Hematopoietic multipotent progenitor cell treated with erythropoietin and hydrocortisone succinate and interleukin-3 and kit ligand, for 15 days (in vitro differentiated cells): ENCODE measurements around the gene LDHAL6B.

Experiments
- DNase-seq: peaks from one replicate; pipeline ENCODE4 v3.0.0-alpha.2; 2015; ENCODE audit warnings: low spot score

Gene LDHAL6B

DNA sequence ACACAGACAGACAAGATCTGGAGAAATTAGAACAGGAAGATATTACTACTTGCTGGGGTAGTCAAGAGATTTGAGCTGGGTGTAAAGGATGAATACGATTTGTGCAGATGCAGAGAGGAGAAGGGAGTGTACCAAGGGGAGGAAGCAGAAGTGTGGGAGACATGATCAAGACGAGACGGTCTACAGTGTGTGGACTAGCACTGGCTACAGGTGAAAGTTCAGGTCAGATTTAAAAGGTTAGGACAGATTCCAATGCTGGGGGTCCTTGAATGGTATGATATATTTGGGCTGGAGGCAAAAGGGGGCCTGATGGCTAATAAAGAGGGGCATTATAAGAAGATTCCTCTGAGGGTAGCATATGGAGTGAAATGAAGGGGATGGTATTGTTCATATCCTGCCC lies 12.1 kb downstream of the LDHAL6B start:
- no peak for DNase-seq

DNA sequence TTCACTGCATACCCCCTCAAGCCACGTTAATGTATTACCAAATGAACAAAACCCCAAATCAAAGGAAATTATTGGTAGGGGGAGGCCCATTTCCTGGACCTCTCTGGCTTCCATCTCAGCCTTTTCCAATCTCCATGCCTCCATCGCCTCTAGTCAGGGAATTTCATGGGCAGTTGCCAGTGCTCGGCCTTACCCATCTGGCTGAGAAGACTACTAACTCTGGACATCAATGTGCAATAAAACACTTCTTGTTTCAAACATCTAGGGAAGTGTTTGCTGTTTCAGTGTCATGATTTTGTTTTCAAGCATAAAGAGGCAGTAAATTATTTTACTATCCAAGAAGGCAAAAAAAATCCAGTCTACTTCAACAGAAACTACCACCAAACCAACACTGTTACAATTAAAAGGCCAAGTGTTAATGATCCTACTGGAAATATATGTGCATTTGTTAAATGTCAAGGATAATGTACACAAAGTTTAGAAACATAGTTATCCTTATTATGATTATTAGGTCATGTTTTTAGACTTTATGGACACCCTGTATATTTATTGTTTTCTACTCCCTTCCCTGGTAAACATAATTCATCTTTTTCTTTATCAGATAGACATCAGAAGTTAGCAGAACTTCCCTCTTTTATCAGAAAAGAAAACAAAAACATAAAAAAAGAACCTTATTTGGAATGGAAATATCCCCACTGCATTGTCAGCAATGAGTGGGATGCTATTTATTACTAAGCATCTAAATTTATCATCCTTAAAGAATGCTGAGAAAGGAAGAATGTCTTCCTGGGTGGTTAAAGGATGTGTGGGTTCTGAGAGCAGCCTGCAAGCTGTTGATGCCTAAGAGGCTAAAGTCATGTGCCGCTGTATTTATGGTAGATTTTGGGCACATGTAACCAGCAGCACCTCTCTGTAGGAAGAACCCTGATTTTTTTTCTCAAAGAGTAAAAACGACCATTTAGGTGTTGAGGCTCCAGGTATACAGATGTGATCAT lies 15.2 kb downstream of the LDHAL6B start:
- DNase-seq, result no peak

DNA sequence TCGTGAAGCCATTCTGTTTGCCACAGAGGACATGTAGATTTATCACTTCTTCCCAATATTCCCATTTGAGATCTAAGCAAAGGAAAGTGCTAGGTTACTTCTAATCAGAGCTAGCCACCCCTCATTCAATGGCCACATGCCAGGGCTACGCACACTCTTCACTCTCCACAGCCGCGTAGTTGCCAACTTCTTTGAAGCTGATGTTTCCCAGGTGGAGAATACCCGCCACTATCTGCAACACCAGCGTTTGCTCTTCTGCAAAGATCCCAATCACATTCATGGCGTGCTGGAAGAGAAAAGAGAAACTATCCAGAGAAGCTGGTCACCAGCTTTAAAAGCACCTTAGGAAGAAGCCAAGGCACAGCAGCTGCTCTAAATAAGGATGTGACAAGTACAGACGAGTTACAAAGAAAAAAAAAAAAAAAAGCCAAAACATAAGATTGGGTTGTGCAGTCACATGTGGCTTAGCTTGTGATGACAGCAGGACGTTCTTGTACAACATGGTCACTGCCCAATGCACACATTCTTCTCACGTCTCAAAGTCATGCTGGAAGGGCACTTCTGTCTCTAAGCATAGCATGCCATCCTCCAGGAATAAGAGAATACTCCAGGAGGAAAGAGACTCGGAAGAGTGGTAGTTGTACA lies 16.4 kb downstream of the LDHAL6B start:
- no peak for DNase-seq

DNA sequence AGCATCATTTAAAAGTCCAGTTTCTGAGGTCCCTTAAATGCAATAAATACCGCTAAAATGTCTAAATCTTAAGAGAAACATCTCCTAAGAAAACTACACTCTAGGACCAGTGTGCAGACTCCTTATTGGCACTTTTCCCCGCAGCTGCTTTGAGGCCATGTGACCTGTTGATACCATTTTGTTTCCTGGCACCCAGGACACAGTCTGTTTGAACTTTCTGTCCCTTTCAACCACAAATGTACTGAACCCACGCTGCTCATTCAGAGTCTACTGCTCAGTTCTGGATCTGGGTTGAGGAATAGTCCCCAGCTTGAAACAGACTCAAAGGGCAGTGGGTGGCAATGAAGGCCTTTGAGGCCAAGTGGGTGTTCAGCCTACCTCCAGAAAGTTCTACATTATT lies 17.1 kb downstream of the LDHAL6B start:
- no peak for DNase-seq

DNA sequence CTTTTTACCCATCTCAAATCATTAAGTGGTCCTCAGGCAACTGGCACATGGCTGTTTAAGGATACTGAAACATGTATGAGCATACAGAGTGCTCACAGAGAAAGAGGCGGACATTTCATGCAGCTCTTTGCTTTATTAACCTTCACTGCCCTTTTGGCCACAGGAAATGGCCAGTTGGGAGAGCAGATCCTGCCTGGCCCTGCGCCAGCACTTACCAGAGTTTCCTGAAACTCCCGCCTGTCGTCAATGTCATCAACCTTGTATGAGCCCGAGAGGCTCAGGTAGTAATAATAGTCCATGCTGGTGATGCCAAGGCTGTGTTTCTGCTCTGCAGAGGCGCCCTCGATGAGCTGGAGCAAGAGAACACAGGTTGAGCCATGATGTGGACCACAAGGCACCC lies 17.8 kb downstream of the LDHAL6B start:
- DNase-seq, result no peak

DNA sequence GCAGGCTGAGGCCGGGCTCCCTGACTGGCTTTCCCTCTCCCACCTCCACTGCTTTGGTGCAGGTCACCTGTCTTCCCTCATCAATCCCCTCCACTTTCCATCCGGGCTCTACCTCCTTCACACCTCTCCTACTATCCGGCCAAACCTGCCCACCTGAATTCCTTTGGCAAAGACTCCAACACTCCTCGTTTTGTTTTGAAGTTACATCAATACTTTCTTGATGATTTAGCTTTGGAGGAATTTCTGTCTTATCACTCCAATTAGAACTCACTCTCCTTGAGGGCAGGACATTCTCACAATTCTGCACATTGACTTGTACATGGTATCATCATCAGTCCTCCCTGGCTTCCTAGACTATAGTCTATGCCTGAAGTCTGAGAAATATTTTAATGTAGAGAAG lies 20.4 kb downstream of the LDHAL6B start:
- no peak for DNase-seq

DNA sequence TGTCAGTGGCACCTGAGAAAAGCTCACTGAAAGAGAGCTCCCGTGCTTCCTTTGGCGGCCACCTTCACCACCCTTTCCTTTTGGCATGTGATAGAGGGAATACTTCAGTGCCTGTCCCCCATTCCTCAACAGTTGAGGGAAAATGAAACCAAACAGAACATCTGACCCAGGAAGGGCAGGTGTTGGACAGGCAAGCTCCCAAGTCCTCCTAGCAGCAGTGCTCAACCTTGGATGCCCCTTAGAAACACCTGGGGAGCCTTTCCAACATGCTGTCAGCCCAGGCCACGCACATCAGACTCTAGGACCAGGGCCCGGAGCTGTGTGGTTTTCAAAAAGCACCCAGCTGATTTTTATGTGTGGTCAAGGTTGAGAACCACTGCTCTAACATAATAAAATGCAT lies 22.4 kb downstream of the LDHAL6B start:
- no peak for DNase-seq

DNA sequence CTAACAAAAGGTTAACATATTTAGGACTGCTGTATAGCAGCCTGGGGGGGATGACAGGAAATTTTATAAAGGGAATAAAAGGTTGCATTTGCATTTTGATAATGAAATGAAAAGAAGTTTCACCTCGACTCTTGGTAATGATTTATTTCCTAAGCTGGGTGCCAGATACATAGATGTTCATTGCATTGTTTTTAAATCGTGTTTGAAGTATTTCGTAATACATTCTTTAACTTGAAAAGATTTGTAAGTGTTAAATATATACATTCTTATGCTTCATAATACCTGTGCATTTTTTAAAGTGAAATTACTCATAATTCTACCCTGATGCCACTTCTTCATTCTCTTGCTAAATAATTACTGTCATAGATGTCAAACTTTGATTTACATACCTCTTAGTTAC lies 22.8 kb downstream of the LDHAL6B start:
- DNase-seq, result no peak

DNA sequence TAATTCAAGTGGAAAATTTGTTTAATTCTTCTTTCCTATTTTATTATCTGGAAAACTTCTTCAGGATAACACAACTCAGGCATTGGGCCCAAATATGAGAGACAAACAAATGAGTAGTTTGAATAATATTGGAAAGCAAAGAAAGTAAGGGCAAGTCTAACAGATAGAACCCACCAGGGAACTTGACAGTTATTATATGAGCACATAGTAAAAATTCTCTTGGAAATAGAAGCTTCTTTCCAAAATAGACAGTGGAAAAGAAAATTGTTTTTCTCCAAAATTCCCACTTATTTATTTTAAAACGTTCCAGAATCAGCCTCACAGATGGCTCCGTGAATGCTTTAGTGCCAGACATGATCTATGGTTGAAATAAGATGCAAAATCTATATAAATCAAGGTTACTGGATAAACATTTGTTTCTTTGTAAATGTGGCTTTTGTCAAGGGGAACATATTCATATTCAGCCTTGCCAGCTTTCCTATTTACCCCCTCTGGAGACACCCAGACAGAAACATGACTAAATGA lies 23.9 kb downstream of the LDHAL6B start:
- no peak for DNase-seq

DNA sequence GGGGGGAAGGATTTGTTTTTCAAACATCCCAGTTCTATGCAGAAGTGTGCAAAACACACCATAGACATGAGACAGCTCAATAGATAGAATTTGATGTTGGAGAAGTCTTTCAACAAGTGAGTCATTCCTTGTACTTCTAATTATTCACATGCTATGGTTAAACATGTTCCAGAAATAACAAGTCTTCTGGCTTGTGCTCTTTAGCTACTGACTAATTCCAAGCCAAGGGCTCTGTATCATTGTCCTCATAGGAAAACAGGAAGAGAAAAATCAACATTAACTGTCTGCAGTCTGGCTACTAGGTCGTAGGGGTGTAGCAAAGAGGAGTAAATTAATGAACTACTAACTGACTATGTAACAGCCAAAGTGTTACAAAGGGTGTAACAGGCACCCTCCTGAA lies 25.8 kb downstream of the LDHAL6B start:
- DNase-seq, result no peak

DNA sequence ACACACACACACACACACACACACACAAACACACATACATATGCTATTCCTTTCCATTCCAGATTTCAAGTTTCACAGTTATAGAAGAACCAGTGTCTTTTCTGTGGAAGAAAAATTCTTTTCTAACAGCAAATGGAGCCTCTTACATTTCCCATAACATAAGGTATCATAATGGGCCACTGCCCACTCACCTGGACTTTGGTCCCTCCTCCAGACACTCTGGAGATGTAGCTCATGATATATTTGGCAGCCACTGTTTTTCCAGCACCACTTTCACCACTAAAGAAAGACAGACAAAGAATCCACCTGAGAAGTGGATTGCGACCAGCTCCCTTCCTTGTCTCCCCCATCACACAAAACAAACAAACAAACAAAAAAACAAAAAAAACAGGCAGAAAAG lies 29.8 kb downstream of the LDHAL6B start:
- DNase-seq, result no peak

DNA sequence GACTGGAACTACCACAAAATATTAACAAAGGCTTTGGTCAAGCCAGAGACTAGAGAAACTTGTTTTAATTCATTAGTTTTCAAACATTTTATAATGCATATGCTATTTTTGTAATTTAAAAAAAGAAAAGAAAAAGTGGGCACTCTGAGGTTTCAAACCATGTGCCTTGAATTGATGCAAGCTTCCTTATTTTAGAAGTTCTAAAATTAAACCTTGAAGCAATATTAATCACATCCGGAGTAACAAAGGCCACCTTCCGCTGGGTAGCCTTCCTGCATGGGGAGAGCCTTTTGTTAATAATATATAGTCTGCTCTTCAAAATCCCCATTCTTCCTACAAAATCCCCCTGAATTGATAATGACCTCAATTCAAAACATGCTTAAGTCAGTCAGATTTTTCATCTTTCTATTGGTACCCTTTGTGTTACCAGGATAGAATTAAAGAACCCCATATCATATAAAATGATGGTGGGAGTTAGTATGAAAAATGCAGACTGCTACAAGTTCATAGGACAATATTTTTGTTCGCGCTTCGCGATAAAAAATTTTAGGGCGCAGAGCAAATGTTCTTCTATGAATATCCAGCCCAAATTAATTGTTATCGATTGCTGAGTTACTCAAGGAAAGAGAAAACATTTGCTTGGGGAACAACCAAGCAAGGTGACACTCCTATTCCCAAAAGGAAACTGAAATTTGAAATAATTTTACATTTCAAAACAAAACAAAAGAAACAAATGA lies 30.6 kb downstream of the LDHAL6B start:
- no peak for DNase-seq

DNA sequence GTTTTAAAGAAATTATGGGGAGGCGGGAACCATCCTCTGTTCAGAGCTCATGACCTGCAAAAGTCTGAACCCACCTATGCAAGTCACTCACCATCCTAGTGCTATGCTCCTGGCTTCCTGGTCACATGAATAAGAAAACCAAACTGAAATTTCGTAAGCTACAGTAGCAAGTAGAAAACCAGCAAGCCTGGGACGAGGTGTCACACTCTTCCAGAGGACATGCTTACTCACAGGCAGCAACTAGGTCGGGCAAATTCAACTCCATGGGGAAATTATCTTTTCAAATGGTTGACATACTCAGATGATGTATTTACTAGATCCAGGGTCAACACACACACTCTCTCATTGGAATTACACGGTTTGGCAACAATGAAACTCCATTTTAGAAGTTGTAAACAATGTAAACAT lies 31.3 kb downstream of the LDHAL6B start:
- DNase-seq, result no peak

DNA sequence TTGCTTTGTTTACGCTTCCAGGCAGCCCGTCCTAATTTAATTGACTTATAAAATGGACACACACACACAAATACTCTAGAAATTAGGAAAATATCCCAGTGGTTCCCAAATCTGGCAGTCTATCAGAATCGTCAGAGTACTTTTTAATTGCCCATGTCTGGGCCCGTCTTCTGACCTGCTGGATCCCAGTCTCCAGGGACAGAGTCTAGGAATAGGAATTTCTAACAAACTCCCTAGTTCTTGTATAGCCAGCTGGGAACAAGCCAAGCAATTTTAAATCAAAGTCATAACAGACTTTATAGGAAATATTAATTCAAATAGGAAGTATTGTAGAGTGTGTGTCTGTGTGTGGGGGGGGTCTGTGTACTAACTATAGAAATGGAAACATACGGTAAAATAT lies 33.4 kb downstream of the LDHAL6B start:
- DNase-seq, result no peak

DNA sequence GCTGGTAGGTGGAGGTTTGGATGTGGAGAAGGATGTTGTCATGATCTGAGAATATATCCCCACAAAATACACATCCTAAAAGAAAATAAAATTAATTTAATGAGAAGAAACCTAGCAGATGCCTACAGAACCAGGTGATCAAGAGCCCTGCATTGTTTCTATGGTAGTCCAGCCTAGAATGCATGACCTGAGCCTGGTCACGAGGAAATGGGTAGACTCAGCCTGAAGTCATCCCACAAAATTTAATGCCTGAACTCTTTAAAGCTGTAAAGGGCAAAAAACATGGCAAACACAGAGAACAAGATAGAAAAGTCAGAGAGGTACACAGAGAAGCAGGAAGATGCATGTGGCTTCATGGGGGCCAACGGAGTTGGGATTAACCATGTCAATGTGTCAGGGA lies 36.0 kb downstream of the LDHAL6B start:
- no peak for DNase-seq

DNA sequence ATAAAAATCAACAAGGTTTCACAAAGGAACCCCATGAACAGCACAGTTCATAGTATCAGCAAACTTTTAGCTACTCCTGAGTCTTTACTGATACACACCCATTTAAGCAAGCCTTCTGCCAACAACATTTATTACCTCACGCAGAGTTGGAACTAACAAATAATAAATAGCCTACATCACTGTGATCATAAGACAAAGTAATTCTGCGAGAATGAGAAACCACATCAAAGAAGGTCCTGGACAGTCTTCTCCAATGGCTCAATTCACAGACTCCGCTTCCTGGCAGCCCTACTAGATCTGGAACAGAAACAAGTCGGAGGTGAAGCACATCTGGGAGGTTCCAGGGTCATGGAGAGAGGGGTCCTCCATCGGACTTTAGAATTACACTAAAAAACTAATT lies 37.0 kb downstream of the LDHAL6B start:
- DNase-seq, result no peak

DNA sequence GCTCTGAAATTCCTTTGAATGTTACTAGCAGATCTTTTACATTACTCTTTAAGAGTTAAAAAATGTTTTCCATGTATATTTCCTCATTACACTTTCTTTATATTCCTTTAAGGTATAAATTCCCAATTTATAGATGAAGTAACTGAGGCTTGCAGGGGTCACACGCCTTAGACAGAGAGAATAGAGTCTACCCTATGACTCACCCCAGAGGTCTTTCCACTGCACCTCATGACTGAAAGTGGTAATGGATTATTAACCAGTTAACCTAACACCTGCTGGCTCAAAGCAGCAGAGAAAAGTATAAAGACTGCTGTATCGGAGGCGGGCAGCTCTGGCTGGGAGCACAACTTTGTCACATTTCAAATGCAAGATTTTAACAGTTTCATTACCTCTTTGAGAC lies 37.7 kb downstream of the LDHAL6B start:
- DNase-seq, result no peak

DNA sequence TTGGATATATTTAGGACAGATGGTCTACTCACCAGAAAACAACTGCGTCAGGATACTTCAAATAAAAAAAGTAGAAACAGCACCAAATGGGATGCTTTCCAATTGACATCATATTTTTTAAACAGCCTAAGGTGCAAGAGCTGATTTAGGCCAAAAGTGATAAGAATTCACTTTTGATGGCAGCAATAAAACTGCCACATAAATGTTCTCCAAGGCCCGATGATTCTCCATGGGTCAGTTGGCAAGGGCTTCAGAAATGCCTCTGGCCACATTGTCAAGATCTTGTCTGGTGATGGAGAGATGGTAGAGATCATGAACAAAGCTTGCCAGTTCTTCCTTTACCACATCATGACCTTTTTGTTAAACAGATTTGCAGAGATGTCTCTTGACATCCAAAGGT lies 38.9 kb downstream of the LDHAL6B start:
- no peak for DNase-seq

DNA sequence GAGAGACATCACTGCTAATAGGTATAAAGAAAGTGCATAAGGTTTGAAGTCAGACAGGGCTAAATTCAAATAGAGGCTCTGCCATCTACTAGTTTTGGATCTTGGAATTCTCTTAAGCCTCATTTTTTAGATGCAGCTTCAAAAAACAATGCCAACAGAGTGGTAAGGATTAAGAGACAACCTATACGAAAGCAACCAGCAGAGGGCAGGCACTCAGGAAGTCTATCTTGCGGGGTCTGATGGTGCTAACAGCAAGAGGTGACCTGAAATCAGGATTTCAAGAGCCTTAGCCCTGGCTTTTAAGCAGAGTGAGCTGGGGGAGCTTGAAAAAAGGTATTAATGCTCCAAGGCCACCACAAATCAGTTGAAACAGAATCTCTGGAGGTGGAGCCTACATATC lies 40.7 kb downstream of the LDHAL6B start:
- no peak for DNase-seq

DNA sequence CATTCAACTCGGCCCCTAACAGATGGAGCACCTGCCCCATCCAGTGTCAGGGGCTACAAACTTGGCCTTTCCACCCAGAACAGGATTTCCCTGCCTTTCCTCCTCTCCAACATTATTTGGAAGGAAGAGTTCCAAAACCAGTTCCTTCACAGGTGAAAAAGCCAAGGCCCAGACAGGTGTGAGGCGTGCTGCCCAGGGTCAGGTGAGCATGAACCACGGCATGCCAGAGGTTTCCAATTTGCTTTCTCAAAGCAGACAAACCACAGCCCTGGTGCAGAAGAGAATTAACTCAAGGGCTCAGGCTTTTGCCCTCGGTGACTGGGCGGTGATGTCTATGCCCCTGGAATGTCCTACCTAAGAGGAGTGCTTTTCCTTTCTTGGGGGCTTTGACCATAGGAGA lies 43.2 kb downstream of the LDHAL6B start:
- no peak for DNase-seq

DNA sequence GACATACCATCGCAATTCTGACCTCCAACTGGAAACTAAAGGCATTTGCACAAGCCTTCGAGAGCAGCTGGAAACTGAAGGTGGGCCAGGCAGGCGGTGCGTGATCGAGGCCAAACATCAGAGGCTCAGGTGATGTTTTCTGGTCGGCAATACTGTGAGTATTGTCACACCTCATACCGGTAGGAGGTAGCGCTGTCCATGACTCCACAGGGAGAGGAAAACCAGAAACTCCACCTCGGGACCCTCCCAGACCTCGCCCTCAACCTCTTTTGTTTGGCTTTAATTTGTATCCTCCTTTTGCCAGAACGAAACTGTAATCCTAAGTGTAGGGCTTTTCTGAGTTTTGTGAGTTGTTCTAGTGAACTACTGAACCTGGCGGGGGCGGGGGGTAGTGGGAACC lies 43.6 kb downstream of the LDHAL6B start:
- DNase-seq, result no peak

DNA sequence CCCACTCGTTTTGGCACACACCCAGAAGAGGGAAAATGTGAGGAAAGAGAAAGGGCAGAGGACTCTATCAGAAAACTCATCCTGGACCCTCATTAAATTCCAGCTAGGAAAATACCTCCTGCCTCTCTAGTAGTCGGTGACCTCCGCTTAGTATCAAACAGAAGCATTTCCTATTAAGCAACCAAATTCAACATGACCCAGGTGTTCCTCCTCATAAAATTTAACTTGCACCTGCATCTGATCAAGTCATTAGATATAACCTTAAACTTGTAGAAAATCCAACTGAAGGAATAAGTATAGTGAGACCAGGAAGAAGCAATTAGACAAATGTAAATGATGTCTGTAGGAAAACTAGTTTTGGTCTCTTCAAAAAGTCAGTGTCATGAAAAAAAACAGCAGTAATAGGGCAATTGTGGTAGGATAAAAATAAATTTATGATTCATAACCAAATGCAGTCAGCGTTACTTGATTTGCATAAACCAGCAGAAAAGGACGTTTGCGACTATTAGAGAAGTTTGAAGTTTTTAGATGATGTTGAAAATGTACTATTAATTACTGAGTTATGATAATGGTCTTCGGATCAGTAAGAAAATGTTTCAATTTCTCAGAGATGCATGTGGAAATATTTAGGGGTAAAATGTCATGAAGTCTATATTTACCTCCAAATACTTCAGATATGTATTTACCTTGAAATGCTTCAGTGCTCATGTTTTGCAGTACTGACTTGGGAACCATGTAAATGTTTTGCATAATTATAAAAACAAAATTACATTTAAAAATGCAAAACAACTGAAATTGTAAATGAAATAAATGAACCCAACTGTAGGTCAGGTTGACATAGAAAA lies 44.6 kb downstream of the LDHAL6B start:
- DNase-seq, result no peak
